NAMALWA (cell line): ENCODE results near the gene MED31.
"Not testable (repeated sequence)": the region's sequence is repeated elsewhere in the genome, so short reads cannot be mapped to it uniquely, and the experiment has no call there.

Source experiments
- DNase-seq: peaks from one replicate; pipeline ENCODE4 v3.0.0-alpha.2; 2015; ENCODE audit warnings: low spot score

Gene MED31

GRCh38 chr17:6677158-6677831, 25.9 kb upstream of the MED31 start:
- DNase-seq: no peak

DNA sequence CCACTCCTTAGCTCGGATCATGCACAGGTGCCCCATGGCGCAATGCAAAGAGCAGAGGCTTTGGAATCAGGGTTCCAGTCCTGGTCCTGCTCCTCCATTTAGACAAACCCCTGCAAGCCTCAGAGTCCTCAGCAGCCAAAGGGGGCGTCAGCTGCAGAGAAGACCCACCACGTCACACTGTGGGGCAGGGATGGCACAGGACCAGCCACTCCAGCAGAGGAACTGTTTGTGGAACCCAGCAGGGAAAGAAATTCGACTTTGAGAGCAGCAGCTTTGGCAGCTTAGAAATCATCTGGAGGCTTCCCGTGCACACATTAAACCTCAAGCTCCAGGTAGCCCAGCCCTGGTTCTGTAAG, 25.4 kb upstream of the MED31 start:
- DNase-seq: no peak

GRCh38 chr17:6675201-6675825, 23.9 kb upstream of the MED31 start:
- DNase-seq: no peak

GRCh38 chr17:6674586-6674985, 23.2 kb upstream of the MED31 start:
- DNase-seq: no peak

DNA sequence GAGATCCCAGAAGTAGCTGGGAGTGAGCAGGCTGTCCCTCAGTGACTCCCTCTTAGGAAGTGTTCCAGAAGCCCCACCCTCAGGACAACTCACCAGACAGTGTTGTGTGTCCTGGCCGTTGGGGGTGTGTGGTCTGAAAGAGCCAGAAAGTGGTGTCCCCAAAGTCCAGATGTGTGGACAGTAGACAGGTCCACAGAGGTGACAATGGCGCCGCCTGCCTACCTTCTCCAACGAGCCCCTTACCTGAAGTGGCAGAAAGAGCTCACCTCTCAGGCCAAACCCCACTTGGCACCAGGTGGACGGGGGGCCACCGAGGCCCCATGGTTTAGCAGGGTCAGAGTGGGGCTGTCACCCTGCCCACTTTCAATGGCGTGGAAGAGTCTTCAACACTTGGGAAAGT, 20.0 kb upstream of the MED31 start:
- DNase-seq: no peak

GRCh38 chr17:6670999-6671398, 19.6 kb upstream of the MED31 start:
- DNase-seq: no peak

GRCh38 chr17:6670571-6670970, 19.2 kb upstream of the MED31 start:
- DNase-seq: no peak

GRCh38 chr17:6669479-6670212, 18.2 kb upstream of the MED31 start:
- no peak for DNase-seq

DNA sequence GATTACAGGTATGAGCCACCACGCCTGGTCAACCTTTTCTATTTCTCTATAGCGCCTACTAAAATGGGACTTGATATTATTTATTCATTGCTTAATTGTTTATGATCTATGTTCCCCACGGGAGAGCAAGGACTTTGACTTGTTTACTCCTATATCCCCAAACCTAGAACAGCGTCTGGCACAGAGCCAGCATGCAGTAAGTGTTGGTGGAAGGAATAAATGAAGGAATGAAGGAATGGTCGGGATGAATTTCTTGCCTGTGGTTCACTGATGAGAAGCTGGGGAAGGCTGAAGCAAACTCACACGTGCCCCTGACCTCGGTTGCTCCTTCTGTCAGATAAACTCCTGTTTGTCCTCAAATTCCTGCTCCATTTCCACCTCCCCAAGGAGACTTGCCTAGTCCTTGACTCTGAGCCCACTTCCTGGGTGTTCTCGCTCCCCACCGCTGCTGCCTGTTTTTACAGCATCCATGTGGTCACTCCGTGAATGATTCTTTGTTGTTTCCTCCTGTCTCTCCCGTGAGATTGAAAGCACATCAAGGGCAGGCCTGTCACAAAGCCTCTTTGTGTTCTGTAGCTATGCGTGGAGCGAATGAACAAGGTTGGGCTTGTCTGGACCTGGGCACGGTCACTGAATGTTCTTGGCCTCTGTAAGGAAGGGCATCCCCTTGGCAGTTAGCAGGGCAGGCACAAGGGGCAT, 17.5 kb upstream of the MED31 start:
- no peak for DNase-seq

DNA sequence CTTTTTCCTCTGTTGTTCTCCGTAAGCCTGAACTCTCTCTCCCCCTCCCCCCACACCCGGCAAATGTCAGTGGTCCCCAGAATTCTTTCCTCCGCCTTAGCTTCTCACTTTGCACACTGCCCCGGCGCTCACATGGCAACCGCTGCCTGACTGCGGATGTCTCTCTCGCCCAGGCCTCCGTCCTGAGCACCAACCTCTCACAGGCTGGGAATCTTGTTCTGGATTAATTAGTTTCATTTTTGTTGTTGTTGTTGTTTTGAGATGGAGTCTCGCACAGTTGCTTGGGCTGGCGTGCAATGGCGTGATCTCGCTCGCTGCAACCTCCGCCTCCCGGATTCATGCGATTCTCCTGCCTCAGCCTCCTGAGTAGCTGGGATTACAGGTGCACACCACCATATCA, 16.8 kb upstream of the MED31 start:
- no peak for DNase-seq

GRCh38 chr17:6667516-6667915, 16.1 kb upstream of the MED31 start:
- DNase-seq: no peak

DNA sequence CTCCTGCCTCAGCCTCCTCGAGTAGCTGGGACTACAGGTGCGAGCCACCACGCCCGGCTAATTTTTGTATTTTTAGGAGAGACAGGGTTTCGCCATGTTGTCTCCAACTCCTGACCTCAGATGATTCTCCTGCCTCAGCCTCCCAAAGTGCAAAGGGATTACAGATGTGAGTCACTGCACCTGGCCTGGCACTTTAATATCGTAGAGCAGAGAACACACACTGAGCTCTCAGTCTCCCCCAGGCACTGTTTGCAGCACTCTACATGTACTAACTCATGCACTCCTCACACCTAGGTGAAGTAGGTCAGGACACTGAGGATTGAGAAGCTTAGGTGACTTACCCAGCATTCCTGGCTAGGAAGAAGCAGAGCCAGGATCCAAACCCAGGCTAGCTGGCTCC, 15.2 kb upstream of the MED31 start:
- no peak for DNase-seq

DNA sequence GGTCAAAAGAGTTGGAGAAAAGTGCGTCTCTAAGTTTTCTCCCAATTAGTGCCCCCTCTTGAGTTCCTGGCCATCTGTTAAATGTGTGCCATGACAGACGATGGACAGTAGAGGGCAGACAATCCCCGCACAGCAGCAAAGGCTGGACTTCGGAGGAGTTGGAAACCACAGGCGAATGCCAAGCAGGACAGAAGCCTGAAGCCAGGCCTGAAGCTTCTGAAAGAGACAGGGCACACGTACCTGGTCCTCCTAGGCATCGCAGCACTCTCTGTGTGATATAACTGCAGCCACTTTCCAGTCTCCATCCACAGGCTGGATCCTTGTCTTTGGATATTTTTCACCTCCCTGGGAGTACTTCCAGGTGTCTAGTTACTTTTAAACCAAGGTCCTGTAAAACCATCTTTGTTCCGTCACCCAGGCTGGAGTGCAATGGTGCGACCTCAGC, 14.7 kb upstream of the MED31 start:
- peak; percentile 64 for DNase-seq

- DNase-seq: not testable (repeated sequence)
Observed at GRCh38 chr17:6663200-6663599, 11.8 kb upstream of the MED31 start.

DNA sequence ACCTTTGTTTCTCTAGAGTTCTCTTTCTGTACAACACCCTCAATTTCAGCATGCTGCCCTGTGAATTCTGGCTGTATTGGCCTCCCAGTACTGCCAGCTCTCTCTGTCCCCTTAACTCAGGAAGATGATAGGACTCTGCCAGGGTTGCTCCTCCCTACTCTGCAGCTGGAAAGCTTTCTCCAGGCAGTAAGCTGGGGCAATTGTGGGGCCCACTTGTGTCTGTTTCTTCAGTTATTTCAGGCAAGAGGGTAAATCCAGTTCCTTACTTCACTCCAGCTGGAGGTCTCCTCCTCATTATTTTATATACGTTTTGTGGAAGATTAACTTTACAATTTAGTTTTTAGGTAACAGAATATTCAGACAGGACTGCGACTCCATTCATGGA, 10.1 kb upstream of the MED31 start:
- DNase-seq: no peak

DNA sequence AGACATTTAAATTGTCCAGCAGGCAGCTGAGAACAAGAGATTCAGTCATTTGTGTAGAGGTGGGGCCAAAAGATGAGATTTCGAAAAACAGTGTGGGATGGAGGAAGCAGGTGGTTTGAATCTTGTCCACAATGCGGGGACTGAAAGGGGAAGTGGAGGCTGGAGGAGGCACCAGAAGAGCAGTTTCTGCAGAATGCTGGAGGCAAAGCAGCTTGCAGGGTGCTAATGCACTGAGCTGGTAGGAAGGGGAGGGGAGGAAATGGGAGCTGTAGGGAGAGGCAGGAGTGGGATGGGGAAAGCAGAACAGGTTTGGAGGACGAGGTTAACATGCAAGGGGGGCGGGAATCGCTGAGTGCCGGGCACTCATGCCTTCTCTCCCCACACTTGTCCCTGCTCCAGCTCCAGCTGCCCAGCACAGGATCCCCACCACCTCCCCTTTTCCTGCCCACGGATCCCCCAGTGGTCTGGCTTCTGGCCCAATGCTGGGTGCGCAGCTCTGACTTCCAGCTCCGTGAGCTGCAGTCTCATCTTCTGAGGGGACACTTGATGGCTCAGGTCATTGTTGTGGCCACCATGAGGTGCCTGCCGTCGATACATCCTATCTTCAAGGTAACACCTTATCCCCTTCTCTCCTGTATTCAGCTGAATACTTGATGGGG, 9.5 kb upstream of the MED31 start:
- peak; percentile 49 for DNase-seq

DNA sequence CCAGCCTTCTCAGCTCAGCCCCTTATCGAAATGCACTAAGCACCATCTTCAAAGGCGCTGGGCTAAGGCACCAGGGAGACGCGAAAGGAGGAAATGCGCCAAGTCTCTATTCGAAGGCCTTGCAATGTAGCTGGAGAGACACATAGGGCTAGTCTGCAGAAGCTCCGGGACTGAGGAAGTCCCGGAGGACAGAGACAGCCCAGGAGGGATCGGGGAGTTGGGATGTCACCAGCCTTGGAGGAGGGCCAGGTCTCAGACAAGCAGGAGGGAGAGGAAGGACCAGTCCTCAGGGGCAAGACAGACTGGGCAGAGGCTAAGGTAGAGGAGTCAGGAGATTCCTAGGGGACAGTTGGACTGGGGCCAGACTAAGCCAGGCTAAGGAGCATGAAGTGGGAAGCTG, 8.7 kb upstream of the MED31 start:
- DNase-seq: no peak

DNA sequence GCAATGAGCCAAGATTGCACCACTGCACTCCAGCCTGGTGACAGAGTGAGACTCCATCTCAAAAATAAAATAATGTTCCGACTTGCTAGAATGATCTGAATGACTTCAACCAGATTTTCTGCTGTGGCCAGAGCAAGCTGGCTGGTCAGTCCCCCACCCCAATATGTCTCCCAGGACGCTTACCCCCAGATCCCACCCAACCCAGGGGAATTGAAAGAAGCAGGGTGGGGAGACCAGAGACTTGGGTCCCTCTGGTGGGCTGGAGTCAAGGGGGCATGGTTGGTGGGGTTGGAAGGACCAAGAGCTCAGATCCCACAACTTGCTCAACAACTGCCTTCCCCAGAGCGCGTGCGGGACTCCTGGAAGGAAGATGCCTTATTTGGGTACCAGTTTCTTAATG, 7.0 kb upstream of the MED31 start:
- DNase-seq: not testable (repeated sequence)

GRCh38 chr17:6657633-6658287, 6.4 kb upstream of the MED31 start:
- no peak for DNase-seq

- DNase-seq: peak; percentile 47
Observed at GRCh38 chr17:6656797-6657632, 5.6 kb upstream of the MED31 start.
